Nucleus accumbens (tissue), 56 donors: ENCODE results near the gene RDX.
"Not testable (repeated sequence)": the region's sequence is repeated elsewhere in the genome, so short reads cannot be mapped to it uniquely, and the experiment has no call there.

ENCODE experiments used
- DNase-seq, 56 donors: peaks; one replicate each; lab custom pipeline; 2025; lab: John Stamatoyannopoulos, UW

Gene RDX

GRCh38 chr11:110280595-110280994 lies 15.8 kb downstream of the RDX start:
- not testable (repeated sequence) for DNase-seq

GRCh38 chr11:110279881-110280280 lies 16.5 kb downstream of the RDX start:
- DNase-seq, result no peak

GRCh38 chr11:110272919-110273318 lies 23.5 kb downstream of the RDX start:
- no peak for DNase-seq

GRCh38 chr11:110269996-110270395 lies 26.4 kb downstream of the RDX start:
- DNase-seq, result no peak

GRCh38 chr11:110268441-110268840 lies 28.0 kb downstream of the RDX start:
- no peak for DNase-seq

- no peak for DNase-seq
Measured at GRCh38 chr11:110262072-110262403, 34.4 kb downstream of the RDX start.

- no peak for DNase-seq
Measured at GRCh38 chr11:110261195-110262071, 35.0 kb downstream of the RDX start.

GRCh38 chr11:110253525-110253924 lies 42.9 kb downstream of the RDX start:
- DNase-seq, result no peak

- no peak for DNase-seq
Measured at GRCh38 chr11:110251836-110252235, 44.6 kb downstream of the RDX start.

GRCh38 chr11:110250168-110250567 lies 46.2 kb downstream of the RDX start:
- DNase-seq, result no peak

- DNase-seq, result no peak
Measured at GRCh38 chr11:110249766-110250165, 46.6 kb downstream of the RDX start.

GRCh38 chr11:110249066-110249465 lies 47.3 kb downstream of the RDX start:
- no peak for DNase-seq

GRCh38 chr11:110243791-110244190 lies 52.6 kb downstream of the RDX start:
- no peak for DNase-seq

- DNase-seq, result no peak
Measured at GRCh38 chr11:110242746-110243145, 53.7 kb downstream of the RDX start.

GRCh38 chr11:110242188-110242587 lies 54.2 kb downstream of the RDX start:
- DNase-seq, result no peak

GRCh38 chr11:110235966-110236365 lies 60.4 kb downstream of the RDX start:
- no peak for DNase-seq

- no peak for DNase-seq
Measured at GRCh38 chr11:110230377-110230776, 66.0 kb downstream of the RDX start.

GRCh38 chr11:110219006-110219785 lies 77.2 kb downstream of the RDX start:
- peak in 3 of 56 donors; percentile 2 to 12 (median 8) for DNase-seq

GRCh38 chr11:110217936-110218335 lies 78.5 kb downstream of the RDX start:
- DNase-seq, result no peak

- DNase-seq, result no peak
Measured at GRCh38 chr11:110217223-110217877, 79.1 kb downstream of the RDX start.

- not testable (repeated sequence) for DNase-seq
Measured at GRCh38 chr11:110209313-110209694, 87.1 kb downstream of the RDX start.
